NK-92 (cell line): ENCODE data around the gene PKN1.
"Not testable (repeated sequence)": the region's sequence is repeated elsewhere in the genome, so short reads cannot be mapped to it uniquely, and the experiment has no call there.

Source experiments
- DNase-seq: peaks from one replicate; lab custom pipeline; 2025; ENCODE audit not compliant: unreplicated experiment; lab: John Stamatoyannopoulos, UW

The PKN1 gene

DNA sequence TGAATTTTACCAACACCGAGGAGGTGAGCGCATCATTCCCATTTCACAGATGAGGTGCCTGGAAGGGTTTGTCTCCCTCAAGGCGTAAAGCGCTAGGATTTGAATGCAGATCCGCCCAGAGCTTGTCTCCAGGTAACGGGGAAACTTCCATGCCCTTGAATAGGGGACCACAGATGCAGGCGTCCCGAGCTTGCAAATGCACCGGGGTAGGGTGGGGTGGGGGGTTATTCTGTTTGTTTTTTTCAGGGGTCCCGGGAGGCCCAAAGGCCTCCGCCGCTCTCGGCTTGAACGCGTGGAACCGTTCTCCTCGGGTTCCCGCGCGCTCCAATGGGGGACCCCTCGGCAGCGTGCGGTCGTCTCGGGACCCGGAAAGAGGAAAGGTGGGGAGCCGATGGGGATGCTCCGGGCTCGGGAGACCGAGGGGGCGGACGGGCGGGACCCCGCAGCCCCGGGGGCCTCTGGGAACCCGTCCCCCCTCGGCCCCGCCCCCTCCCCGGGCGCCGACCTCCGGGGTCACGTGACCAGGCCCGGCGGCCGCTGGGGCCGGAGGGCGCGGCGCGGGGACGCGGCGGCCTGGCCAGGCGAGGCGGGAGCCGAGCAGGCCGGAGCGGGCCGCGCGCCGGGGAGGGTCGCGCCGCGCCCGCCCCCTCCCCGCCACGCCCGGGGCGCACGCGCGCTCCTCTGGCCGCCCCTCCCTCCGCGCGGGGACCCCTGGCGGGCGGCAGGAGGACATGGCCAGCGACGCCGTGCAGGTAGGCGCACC is at the start of gene PKN1:
Gene PKN1, plus strand, starts transcription at position 516 of the 763 bp plus-strand sequence. Its CDS starts 216 bp downstream, at position 732.
- DNase-seq = no peak

DNA sequence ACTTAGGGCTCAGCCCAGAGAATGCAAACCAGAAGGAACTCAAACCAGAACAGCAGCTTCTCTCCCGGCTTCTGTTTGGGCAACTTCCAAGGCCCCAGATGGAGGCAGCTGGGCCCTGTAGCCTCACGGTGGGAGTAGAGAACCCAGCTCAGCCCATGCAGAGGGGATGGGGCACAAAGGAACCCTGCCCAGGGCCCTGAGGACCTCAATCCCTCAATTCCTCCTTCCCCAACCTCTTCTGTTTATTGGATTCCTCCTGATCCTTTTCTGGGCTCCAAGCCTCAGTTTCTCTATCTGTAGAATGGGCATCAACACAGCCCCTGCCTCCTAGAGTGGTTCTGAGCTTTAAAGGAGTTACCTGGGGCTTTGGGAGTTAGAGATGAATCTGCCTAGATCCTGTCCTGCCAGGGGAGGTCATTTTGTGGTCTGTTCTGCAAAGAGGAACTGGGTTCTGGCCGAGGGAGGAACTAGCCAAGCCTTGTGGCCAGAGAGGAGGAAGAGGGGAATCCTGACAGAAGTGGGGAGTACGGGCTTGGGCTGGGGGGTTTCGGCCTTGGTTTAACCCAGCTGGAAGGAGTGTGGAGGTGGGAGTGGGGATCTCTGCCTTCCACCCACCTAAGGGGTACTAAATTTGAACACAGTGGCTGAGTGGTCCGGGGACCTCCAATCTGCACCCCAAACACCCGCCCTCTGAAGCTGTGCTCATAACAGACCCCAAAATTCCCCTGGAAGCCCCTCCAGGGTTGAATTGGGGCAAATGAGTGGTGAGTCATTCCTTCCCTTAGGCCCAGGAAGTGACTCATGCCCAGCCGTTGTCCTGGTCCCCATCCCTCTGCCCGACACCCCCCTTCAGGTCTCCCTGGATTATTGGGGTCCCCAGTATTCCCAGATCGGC is 49.2 kb upstream of the PKN1 start:
- DNase-seq = no peak

DNA sequence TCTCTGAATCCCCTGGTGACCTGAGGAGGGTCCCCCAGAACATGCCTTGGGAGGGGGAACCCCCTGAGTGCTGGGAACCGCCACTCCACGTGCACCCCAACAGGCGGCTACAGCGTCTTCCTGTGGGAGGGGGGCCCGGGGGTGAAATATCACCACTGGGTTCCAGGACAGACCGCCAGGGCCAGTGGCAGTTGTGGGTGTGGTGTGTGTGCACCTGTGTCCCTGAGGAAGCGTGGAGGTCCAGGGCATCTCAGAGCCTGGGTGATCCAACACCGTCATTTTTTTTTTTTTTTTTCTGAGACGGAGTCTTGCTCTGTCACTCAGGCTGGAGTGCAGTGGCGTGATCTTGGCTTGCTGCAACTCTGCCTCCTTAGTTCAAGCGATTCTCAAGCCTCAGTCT is 47.6 kb upstream of the PKN1 start:
- DNase-seq = no peak

DNA sequence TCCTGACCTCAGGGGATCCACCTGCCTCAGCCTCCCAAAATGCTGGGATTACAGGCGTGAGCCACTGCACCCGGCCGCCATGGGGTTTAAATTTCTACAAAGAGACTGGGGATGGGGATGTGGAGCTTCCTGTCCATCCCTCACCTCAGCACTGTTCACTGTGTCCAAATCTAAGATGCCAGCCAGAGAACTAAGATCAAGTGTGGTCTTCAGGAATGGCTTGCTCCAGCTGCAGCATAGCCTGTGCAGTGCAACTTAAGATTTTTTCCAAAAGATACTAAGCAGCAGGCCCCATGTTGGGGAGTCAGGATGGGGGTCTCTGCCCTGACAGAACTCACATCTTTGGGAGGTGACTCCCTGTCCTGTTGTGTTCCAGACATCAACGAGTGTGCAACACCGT is 42.6 kb upstream of the PKN1 start:
- no peak for DNase-seq

DNA sequence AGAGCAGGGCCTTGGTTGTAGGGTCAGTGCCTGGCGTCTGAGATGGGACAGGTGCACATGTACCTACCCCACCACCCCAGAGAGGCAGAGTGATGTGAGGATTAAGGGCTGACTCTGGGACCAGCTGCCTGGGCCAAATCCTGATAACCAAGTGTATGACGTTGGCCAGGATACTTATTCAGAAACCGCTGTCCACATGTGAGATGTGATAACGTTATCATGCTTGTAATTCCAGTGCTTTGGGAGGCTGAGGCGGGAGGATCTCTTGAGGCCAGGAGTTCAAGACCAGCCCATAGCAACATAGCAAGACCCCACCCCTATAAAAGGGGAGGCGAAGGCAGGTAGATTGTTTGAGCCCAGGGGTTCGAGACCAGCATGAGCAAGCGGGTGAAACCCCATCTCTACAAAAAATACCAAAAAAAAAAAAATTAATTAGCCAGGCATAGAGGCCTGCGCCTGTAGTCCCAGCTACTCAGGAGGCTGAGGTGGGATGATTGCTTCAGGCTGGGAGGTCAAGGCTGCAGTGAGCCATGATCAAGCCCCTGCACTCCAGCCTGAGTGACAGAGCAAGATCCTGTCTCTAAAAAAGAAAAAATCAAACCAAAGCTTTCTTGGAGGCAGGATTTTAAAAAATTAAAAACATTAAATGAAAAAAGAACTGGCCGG is 41.8 kb upstream of the PKN1 start:
- no peak for DNase-seq

DNA sequence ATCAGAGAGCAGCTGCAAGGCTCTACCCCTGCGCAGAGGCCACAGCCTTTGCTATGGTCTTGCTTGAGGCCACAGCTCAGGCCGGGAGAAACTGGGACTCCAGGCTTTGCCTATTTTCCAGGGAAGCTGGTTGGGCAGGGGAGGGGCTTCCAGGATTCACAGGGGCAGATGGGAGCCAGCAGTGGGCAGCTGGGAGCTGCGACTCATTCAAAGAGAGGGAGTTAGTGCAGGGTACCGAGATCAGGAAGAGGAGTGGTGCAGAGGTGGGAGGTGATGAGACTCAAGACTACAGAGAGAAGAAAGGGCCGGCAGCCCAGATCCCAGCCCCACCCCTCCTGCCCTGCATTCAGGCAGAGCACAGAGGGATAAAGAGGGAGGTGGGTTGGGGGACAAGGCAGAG is 39.8 kb upstream of the PKN1 start:
- no peak for DNase-seq

DNA sequence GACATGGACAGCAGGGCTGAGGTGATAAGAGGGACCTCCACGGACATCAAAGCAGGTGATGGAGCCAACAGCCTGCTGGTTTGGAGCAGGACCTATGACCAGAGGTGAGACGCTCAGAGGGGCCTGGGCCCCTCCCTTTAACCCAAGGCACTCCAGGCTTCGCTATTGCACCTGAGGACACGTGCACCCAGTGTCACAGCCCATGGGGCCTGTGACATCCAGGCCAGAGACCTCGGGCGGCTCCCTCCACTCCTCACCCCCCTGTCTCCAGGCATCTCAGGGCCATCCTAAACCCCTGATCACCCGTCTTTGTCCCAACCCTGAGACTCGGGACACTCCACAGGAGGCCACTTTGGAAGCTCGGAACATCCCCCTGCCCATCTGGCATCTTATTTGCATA is 38.9 kb upstream of the PKN1 start:
- DNase-seq = no peak

DNA sequence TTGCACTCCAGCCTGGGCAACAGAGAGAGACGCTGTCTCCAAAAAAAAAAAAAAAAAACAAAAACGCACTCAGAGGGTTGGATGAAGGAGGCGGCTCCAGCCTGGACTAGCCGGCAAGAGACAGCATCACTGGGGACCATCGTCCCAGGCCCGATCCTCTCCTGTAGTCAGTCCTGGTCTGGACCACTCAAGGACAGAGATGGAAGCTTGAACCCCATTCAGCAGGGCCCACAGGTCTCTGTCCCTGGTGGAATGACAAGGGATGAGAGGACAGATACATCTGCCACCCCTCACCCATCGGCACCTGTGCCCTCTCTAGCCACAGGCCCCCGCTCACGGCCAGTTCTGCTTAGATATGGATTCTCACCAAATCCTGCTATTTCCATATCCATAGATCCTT is 37.8 kb upstream of the PKN1 start:
- no peak for DNase-seq

DNA sequence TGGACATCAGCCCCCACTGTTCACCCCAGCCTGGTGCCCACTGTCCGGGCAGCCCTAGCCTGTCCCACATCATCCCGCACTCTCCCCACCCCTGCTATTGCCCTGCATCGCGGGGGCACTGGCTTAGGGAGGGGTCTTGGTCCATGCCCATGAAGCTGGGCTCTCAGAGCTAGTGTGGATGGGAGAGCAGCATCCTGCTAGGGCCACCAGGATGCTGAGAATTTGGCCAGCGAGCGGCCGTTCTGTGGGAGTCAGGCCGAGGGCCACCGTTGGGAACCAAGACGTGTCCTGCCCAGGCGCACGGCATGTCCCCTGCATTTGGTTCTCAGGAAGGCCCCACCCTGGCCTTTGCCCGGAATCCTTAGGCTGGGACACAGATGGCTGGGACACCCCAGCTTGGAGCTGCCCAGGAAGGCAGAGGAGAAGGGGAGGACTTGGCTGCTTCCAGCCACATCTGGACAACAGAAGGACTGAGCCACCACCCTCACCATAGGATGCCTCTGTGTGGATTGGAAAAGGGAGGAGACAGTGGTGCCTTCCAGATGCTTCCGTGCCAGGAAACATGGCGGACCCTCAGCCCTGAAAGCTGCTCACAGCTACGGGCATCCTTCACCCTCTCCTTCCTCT is 37.3 kb upstream of the PKN1 start:
- DNase-seq = no peak

DNA sequence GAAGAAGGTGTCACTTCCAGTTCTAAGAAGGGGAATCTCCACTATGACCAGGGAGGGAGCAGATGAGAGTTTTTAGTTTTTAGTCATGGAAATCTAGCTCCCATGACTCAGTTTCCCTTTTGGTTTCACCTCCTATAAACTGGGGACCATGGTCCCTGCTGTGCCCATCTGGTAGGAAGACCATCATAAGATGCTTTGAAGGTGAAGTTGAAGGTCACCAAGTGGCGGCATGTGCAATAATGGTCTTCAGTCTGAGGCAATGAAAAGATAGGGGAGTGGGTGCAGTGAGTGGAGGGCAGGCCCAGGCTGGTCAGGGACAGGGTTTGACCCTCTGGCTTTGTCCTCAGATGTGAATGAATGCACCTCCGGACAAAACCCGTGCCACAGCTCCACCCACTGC is 36.4 kb upstream of the PKN1 start:
- DNase-seq = not testable (repeated sequence)

DNA sequence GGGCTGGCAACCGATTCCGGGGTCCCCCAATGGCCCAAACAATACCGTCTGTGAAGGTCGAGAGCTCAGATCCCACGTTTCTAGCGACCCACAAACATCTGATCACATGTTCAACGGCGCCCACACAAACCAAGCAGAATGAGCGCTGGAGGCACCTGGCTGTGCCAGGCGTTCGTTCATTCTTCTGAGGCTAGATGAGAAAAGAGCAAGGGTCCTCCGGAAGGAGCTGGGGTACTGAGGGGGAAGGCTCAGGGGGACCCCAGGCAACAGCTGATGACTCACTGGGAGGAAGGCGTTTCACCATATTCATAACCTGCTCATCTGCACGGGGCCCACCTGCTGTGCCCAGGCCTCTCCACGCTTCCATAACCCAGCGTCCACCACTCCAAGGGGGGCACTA is 35.9 kb upstream of the PKN1 start:
- not testable (repeated sequence) for DNase-seq

DNA sequence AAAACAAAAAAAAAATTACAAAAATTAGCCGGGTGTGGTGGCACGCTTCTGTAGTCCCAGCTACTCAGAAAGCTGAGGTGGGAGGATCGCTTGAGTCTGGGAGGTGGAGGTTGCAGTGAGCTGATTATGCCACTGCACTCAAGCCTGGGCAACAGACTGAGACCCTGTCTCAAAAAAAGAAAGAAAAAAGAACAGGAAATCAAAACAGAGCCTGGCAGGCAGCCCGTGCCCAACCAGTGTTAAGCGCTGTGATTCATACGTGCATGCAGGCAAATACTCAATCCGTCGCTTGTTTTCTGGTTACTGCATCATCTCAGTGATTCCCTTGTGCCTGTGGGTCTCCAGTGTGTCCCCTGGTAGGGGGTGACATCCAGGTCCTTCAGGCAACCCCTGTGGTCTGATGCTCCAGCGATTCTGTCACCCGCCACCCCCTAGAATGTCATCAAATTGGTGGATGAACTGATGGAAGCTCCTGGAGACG is 32.1 kb upstream of the PKN1 start:
- DNase-seq = no peak

DNA sequence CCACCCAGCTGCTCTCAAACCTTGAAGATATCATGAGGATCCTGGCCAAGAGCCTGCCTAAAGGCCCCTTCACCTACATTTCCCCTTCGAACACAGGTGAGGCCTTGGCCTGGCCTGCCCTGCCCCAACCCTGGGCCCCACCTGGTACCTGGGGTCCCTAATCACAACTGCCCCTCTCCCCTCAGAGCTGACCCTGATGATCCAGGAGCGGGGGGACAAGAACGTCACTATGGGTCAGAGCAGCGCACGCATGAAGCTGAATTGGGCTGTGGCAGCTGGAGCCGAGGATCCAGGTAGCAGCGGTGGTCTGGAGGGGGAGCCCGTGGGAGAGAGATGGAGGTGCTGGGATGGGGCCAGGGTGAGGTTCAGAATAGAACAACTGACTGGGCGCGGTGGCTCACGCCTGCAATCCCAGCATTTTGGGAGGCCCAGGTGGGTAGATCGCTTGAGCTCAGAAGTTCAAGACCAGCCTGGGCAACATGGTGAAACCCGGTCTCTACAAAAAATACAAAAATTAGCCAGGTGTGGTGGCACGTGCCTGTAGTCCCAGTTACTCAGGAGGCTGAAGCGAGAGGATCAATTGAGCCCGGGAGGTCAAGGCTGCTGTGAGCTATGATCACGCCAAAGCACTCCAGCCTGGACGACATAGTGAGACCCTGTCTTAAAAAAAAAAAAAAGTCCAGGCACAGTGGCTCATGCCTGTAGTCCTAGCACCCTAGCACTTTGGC is 31.5 kb upstream of the PKN1 start:
- DNase-seq = no peak

DNA sequence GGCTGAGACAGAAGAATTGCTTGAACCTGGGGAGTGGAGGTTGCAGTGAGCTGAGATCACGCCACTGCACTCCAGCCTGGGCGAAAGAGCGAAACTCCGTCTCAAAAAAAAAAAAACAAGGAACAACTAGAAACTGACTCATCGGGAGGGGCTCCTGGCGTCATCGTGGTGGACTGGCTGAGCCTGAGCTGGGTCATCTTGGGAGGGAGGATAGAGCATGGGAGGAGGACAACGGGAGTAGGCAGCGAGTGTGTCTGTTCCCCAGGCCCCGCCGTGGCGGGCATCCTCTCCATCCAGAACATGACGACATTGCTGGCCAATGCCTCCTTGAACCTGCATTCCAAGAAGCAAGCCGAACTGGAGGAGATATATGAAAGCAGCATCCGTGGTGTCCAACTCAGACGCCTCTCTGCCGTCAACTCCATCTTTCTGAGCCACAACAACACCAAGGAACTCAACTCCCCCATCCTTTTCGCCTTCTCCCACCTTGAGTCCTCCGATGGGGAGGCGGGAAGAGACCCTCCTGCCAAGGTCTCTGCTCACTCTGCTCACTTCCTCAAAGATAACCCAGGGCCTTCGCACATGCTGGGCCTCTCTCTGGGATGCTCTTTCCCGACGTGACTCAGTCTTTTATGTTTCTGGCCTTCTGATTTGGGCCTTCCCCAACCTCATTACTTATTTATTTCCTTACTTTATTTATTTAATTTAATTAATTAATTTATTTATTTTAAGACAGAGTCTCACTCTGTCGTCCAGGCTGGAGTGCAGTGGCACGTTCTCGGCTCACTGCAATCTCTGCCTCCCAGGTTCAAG is 30.6 kb upstream of the PKN1 start:
- DNase-seq = no peak

DNA sequence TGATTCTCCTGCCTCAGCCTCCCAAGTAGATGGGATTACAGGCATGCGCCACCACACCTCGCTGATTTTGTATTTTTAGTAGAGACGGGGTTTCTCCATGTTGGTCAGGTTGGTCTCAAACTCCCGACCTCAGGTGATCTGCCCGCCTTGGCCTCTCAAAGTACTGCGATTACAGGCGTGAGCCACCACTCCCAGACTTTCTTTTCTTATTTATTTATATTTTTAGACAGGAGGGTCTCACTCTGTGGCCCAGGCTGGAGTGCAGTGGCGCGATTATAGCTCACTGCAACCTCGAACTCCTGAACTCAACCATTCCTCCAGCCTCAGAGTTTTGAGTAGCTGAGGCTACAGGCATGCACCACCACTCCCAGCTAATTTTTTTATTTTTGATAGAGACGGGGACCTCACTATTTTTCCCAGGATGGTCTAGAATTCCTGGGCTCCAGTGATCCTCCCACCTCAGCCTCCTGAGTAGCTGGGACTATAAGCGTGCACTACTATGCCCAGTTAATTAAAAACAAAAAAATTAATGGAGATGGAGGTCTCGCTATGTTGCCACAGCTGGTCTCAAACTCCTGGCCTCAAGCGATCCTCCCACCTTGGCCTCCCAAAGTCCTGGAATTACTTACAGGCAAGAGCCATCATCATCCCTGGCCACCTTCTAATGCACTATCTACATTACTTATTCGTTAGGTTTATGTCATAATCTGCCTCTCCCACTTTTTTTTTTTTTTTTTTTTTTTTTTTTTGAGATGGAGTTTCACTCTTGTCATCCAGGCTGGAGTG is 29.8 kb upstream of the PKN1 start:
- not testable (repeated sequence) for DNase-seq

DNA sequence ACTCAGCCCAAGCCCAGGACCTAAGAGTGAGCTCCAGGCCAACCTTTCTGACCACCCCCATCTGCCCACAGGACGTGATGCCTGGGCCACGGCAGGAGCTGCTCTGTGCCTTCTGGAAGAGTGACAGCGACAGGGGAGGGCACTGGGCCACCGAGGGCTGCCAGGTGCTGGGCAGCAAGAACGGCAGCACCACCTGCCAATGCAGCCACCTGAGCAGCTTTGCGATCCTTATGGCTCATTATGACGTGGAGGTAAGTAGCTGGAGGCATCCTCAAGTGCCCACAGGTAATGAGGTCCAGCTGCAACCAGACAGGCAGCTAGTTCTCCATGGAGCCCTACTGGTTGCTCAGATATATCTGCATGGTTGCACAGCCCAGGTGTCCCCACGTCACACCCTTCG is 28.8 kb upstream of the PKN1 start:
- DNase-seq = no peak

DNA sequence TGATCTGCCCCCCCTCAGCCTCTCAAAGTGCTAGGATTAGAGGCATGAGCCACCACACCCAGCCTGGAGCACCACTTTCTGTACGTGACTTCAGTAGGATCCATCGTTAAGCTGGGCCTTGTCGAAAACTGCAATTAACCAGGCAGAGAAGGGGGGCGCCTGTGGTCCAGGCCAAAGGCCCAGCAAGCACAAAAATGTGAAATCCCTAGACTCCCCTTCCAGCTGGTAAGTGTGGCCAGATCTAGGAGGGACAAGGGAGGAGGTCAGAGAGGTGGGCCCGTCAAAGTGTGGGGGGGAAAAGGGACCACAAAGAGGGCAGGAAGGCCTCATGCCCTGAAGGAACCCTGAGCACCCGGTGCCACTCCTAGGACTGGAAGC is 27.7 kb upstream of the PKN1 start:
- no peak for DNase-seq

DNA sequence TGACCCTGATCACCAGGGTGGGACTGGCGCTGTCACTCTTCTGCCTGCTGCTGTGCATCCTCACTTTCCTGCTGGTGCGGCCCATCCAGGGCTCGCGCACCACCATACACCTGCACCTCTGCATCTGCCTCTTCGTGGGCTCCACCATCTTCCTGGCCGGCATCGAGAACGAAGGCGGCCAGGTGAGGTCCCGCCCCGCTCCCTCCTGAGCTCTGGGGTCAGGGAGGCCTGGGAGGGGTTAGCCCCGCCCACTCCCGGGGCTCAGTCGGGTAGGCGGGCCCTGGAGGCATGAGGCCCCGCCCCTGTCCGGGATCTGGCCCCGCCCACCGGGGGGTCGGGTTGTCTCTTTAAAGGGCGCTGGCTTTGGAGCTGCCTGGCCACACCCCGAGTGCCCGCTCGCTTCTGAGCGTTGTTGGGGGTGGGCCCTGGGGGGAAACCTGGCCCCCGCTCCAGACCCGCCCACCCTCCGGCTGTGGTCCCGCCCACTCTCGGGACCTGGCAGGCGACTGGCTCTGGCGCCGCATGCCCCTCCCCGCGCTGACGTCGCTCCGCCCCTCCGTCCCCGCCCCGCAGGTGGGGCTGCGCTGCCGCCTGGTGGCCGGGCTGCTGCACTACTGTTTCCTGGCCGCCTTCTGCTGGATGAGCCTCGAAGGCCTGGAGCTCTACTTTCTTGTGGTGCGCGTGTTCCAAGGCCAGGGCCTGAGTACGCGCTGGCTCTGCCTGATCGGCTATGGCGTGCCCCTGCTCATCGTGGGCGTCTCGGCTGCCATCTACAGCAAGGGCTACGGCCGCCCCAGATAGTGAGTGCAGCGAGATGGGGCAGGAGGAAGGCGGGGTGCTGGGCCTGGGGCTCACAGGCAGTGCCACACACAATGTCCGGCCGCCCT is 27.1 kb upstream of the PKN1 start:
- no peak for DNase-seq
